ENCODE measurements around the gene CAMK1D. TPM values are rescaled to one million over a fixed set of nuclear protein-coding genes. Genes with fewer than 3 reads are reported as not detected.
"Not testable (repeated sequence)": the region's sequence is repeated elsewhere in the genome, so short reads cannot be mapped to it uniquely, and the experiment has no call there.

CAMK1D gene
- total RNA-seq, 1 donor from 2014 or later, result 58.8 TPM

DNA sequence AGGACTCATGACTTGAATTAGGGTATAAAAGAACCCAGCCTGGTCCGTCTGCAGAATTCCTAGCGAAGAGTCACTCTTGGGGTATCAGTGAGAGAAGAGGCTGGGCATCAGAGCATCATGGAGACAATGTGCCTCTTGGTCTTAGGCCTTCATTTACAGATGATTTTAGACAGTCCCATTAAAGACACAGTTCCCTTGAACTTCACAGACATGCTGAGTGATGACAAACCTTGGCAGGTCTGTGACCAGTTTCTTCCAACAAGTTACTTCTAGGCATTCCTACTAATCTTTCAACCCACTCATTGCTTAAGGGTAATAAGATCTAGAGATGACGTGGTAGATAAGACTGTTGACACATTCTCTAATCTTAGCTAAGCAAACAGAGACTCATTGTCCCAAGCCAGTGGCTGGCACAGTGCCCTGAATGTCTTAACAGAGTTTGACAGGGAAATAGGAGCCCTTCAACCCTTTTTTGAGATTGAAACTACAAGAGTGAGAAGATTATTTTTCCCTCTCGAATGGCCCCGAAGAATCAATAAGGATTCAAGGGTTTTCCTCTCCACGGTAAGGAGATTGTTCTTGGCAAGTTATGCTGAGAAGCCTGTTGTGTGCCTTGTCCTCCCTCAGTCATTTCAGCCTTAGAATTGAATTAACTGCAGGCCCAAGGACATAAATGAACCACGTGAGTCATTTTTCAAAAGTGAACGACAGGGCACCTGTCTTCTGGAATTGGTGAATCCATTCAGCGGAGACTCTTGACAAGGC, 371.1 kb downstream of the CAMK1D start:
- intact Hi-C loops (cut with micrococcal nuclease), result no loop called here
- Mint-ChIP-seq H3K9me3 (no peaks in the 10 kb centered on the region), H3K36me3 (ENCODE audit: low read depth) (peaks cover 37% of the 10 kb centered on the region), H3K4me3 (no peak overlapping the region), H3K27ac (no peak overlapping the region), H3K4me1 (no peaks in the 10 kb centered on the region), H3K27me3 (no peaks in the 10 kb centered on the region)
- POLR2A ChIA-PET, result no interaction called here
- ATAC-seq (ENCODE audit: low read depth), result no peak
- DNase-seq, result no peak
- TF ChIP-seq, protein P1, sequence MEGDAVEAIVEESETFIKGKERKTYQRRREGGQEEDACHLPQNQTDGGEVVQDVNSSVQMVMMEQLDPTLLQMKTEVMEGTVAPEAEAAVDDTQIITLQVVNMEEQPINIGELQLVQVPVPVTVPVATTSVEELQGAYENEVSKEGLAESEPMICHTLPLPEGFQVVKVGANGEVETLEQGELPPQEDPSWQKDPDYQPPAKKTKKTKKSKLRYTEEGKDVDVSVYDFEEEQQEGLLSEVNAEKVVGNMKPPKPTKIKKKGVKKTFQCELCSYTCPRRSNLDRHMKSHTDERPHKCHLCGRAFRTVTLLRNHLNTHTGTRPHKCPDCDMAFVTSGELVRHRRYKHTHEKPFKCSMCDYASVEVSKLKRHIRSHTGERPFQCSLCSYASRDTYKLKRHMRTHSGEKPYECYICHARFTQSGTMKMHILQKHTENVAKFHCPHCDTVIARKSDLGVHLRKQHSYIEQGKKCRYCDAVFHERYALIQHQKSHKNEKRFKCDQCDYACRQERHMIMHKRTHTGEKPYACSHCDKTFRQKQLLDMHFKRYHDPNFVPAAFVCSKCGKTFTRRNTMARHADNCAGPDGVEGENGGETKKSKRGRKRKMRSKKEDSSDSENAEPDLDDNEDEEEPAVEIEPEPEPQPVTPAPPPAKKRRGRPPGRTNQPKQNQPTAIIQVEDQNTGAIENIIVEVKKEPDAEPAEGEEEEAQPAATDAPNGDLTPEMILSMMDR (IDR thresholded peaks at IDR 0.05), result no peak
- CTCF ChIA-PET, result no interaction called here

DNA sequence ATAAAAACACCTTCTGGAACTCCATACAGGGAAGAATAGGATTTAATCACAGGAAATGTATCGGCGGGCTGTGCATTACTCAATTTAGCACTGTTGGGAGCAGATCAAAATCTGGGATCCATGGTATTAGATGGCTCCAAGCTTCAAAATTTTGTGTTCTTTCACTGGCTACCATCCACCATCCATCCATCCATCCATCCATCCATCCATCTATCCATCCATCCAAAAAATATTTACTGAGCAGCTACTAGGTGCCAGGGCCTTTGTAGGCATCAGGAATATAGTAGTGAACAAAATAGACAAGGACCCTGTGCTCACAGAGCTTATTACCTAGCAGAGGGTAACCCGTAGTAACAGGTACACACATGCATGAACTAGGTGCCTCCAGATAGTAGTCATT, 372.0 kb downstream of the CAMK1D start:
- Mint-ChIP-seq H3K4me1 (no peaks in the 10 kb centered on the region), H3K27ac (no peak overlapping the region), H3K36me3 (ENCODE audit: low read depth) (peaks cover 35% of the 10 kb centered on the region), H3K9me3 (no peaks in the 10 kb centered on the region), H3K27me3 (no peaks in the 10 kb centered on the region), H3K4me3 (no peak overlapping the region)
- ChIA-PET POLR2A (no interaction called here), CTCF (interaction anchor here (1.0 kb wide), 1 partner anchor 10 kb away, joined by 4 read pairs; no protein-coding TSS in a partner anchor)
- TF ChIP-seq, protein P1 (IDR thresholded peaks at IDR 0.05), result no peak
- intact Hi-C loops (cut with micrococcal nuclease), result no loop called here
- DNase-seq (no peak), ATAC-seq (ENCODE audit: low read depth) (no peak)

DNA sequence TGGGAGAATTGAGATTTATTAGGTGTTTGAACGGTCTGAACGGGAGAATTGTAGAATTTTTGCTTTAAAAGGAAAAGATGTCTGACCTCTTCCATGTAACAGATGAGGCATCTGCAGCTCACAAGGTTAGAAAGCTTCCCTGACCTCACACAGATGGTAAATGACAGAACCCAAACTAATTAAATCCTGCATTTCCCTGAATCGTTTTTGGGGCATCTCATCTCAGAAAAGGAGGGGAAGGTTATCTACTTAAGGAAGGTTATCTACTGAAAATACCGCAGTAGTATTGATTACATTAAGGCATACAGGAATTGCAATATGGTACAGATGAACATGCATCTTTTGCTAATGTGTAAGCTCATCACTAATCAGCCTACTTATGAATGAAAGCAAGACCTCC, 373.9 kb downstream of the CAMK1D start:
- intact Hi-C loops (cut with micrococcal nuclease), result no loop called here
- no peak overlapping the region for H3K4me3 Mint-ChIP-seq
- H3K27ac Mint-ChIP-seq, result no peak overlapping the region
- ChIA-PET POLR2A (no interaction called here), CTCF (no interaction called here)
- peaks cover 42% of the 10 kb centered on the region for H3K36me3 Mint-ChIP-seq (ENCODE audit: low read depth)
- H3K27me3 Mint-ChIP-seq, result no peaks in the 10 kb centered on the region
- no peaks in the 10 kb centered on the region for H3K9me3 Mint-ChIP-seq
- DNase-seq, result no peak
- ATAC-seq (ENCODE audit: low read depth), result no peak
- no peaks in the 10 kb centered on the region for H3K4me1 Mint-ChIP-seq
- TF ChIP-seq, protein P1 (IDR thresholded peaks at IDR 0.05), result no peak

DNA sequence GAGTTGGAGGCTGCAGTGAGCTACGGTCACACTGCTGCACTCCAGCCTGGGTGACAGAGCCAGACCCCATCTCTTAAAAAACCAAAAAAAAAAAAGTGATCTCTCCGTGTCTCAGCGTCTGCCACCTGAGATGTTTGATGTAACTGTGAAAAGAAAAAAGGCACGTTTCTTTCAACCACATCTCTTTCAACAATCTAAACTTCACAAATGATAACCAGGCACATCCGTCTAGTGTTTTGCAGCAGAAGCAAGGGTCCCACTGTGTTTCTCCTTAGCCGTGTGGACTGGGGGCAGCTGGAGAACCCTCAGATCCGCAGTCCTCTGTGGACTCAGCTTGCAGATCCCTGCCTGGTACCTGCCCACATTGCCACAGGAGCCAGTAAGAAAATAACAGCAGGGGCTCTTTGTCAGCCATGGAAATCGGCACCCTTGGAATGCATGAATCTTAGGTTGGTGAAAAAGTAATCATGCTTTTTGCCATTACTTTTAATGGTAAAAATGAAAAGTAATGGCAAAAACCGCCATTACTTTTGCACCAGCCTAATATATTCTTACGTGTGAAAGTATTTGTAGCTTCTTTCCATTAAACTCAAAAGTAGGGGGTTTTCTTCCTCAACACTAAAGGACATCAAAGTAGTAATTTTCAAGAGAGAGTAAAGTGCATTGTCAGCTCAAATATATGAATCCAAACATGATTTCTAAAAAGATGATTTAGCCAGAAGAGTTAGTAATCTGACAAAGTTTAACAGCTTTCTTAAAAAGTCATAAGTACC, 375.6 kb downstream of the CAMK1D start:
- no peaks in the 10 kb centered on the region for H3K27me3 Mint-ChIP-seq
- TF ChIP-seq, protein P1 (IDR thresholded peaks at IDR 0.05), result no peak
- intact Hi-C loops (cut with micrococcal nuclease), result no loop called here
- CTCF ChIA-PET, result interaction anchor here (1.3 kb wide), 1 partner anchor 14 kb away, joined by 4 read pairs; no protein-coding TSS in a partner anchor
- no peaks in the 10 kb centered on the region for H3K4me1 Mint-ChIP-seq
- DNase-seq, result no peak
- H3K9me3 Mint-ChIP-seq, result no peaks in the 10 kb centered on the region
- peaks cover 43% of the 10 kb centered on the region for H3K36me3 Mint-ChIP-seq (ENCODE audit: low read depth)
- H3K27ac Mint-ChIP-seq, result no peak overlapping the region
- no peak for ATAC-seq (ENCODE audit: low read depth)
- no peak overlapping the region for H3K4me3 Mint-ChIP-seq
- POLR2A ChIA-PET, result no interaction called here

DNA sequence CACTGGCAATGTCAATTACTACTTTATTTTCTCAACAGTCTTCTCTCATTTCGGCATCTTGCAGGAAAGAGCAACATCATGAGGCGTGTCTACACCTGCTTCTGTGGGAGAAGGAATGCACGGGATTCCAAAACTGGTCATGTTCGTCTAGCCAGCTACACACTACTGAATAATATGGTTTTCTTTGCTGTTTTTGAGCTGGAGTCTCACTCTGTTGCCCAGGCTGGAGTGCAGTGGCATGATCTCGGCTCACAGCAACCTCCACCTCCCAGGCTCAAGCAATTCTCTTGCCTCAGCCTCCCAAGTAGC, 376.2 kb downstream of the CAMK1D start:
- H3K27me3 Mint-ChIP-seq; POLR2A ChIA-PET; H3K4me3 Mint-ChIP-seq; ATAC-seq (ENCODE audit: low read depth); H3K27ac Mint-ChIP-seq; H3K9me3 Mint-ChIP-seq; H3K4me1 Mint-ChIP-seq; DNase-seq; intact Hi-C loops (cut with micrococcal nuclease): not testable (repeated sequence)
- peaks cover 38% of the 10 kb centered on the region for H3K36me3 Mint-ChIP-seq (ENCODE audit: low read depth)
- CTCF ChIA-PET, result interaction anchor here (1.3 kb wide), 1 partner anchor 14 kb away, joined by 4 read pairs; no protein-coding TSS in a partner anchor

Data from activated B cell treated with CpG ODN at 0.5 μM for 24 hours (primary cell).